ENCODE results near the gene SHOX. TPM values are rescaled to one million over a fixed set of nuclear protein-coding genes. Genes with fewer than 3 reads are reported as not detected.

Gene SHOX
- total RNA-seq, 5 donors from 2014 or later (not counting 1 experiment from before 2014, with no cell fraction given), result not detected

- no peak for DNase-seq
- no peak for ATAC-seq (replicated peaks in 1 of 4)
- Histone ChIP-seq H3K4me3 (ENCODE audit: control insufficient read depth in 1 of 2, extremely low read depth in 1 of 2, low read length in 1 of 2) (no peak overlapping the region), H3K27ac (ENCODE audit: low read length) (no peak overlapping the region), H3K9me3 (no peaks in the 10 kb centered on the region), H3K36me3 (ENCODE audit: control insufficient read depth in 2 of 2, extremely low read depth in 1 of 2, insufficient read depth in 1 of 2, low read length in 1 of 2) (no peaks in the 10 kb centered on the region), H3K27me3 (replicated peaks in 1 of 2; ENCODE audit: control insufficient read depth in 2 of 2, extremely low read depth in 1 of 2, insufficient read depth in 2 of 2, low read length in 1 of 2) (no peaks in the 10 kb centered on the region), H3K4me1 (ENCODE audit: control insufficient read depth in 1 of 2, extremely low read depth in 1 of 2, insufficient read depth in 2 of 2, low read length in 2 of 2) (no peaks in the 10 kb centered on the region)
- Mint-ChIP-seq H3K9me3 (peaks cover 0 to 7% (median 0%) of the 10 kb centered on the region in 3 donors), H3K27me3 (peaks cover 0 to 5% of the 10 kb centered on the region in 2 donors), H3K36me3 (no peaks in the 10 kb centered on the region), H3K4me3 (no peak overlapping the region), H3K27ac (no peak overlapping the region), H3K4me1 (no peaks in the 10 kb centered on the region)
- 87% methylated on average over 20 of the region's 20 CpGs for WGBS (ENCODE audit: insufficient coverage)
- ChIA-PET CTCF (no interaction called here), POLR2A (no interaction called here)
Observed at GRCh38 chrX:662126-662525, 31.5 kb downstream of the SHOX start.

GRCh38 chrX:663841-664240 lies 33.2 kb downstream of the SHOX start:
- Mint-ChIP-seq H3K27ac (no peak overlapping the region), H3K27me3 (peaks cover 0 to 5% of the 10 kb centered on the region in 2 donors)
- H3K27ac ChIP-seq (ENCODE audit: low read length), result no peak overlapping the region

DNA sequence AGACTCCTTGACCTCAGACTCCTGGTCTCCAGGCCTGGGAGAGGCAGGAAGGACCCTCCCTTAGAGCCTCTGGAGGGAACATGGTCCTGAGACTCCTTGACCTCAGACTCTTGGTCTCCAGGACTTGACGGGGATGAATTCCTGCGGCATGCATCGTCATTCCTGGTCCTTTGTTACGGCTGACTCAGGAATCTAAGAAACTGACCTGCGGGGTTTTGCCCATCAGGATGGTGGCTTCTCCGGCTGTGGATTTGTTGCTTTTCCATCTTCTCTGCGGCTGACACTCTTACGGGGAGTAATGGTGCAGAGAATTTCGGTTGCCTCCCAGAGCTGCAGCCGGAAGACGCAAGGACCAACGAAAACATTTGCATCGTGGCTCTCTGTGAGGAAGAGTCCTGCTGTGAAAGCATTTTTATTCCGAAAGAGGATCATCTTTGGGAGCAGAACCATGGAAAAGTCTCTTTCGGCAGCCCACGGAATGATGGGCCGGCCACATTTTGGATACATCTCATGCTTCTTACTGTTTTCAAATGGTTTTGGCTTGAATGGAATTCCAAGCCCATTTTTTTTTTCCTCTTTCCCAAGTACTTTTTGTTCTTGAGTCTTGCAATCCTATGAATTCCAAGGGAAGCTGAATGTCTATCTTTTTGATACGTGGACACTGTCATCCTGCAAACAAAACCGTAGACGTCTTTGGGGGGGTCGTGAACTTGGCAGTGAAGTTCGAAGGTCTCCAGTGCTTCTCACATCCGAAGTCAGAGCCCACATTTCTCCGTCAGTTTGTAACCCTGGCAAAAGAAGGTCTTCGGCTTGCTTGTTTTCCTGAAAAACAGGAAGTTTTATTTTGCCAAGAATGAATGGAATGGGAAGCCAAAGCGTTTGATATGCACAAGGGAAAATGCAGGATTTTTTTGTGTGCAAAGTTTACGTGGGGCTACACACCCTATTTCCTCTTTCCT lies 36.5 kb downstream of the SHOX start:
- POLR2A ChIA-PET, result no interaction called here
- 72% methylated on average over 20 of the region's 27 CpGs for WGBS (ENCODE audit: insufficient coverage)

More at GRCh38 chrX:663841-664240, 33.2 kb downstream of the SHOX start:
- Histone ChIP-seq H3K4me1 (ENCODE audit: control insufficient read depth in 1 of 2, extremely low read depth in 1 of 2, insufficient read depth in 2 of 2, low read length in 2 of 2) (no peaks in the 10 kb centered on the region), H3K9me3 (no peaks in the 10 kb centered on the region), H3K27me3 (replicated peaks in 1 of 2; ENCODE audit: control insufficient read depth in 2 of 2, extremely low read depth in 1 of 2, insufficient read depth in 2 of 2, low read length in 1 of 2) (no peaks in the 10 kb centered on the region), H3K36me3 (ENCODE audit: control insufficient read depth in 2 of 2, extremely low read depth in 1 of 2, insufficient read depth in 1 of 2, low read length in 1 of 2) (no peaks in the 10 kb centered on the region), H3K4me3 (ENCODE audit: control insufficient read depth in 1 of 2, extremely low read depth in 1 of 2, low read length in 1 of 2) (no peak overlapping the region)
- Mint-ChIP-seq H3K4me1 (no peaks in the 10 kb centered on the region), H3K9me3 (peaks cover 0 to 7% (median 0%) of the 10 kb centered on the region in 3 donors), H3K36me3 (no peaks in the 10 kb centered on the region), H3K4me3 (no peak overlapping the region)
- no peak for ATAC-seq (replicated peaks in 1 of 4)
- POLR2A ChIA-PET, result no interaction called here
- 94% methylated on average over 11 of the region's 18 CpGs for WGBS (ENCODE audit: insufficient coverage)
- CTCF ChIA-PET, result no interaction called here
- DNase-seq, result no peak

DNA sequence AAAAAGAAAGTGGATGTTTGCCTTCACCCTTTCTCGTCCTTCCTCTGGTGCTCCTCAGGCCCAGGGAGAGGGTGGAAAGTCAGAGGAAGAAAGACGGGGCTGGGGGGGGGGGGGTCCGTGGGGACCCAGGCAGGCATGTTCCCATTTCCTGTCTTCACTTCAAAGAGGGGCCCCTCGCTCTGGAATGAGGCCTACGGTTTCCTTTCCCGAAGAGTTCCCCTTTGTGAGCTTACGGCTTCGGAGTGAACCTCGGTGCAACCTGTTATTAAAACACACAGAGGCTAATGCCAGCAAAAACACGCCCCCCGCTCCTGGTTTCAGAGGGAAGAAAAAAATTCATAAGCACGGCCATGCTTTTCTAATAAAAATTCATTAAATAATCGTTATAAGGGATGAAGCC lies 40.1 kb downstream of the SHOX start:
- H3K36me3 Mint-ChIP-seq, result no peaks in the 10 kb centered on the region
- ATAC-seq (replicated peaks in 1 of 4), result no peak

More for the DNA sequence above, 36.5 kb downstream of the SHOX start:
- Histone ChIP-seq H3K27me3 (replicated peaks in 1 of 2; ENCODE audit: control insufficient read depth in 2 of 2, extremely low read depth in 1 of 2, insufficient read depth in 2 of 2, low read length in 1 of 2) (peaks cover 0 to 4% of the 10 kb centered on the region in 2 experiments), H3K4me1 (ENCODE audit: control insufficient read depth in 1 of 2, extremely low read depth in 1 of 2, insufficient read depth in 2 of 2, low read length in 2 of 2) (no peaks in the 10 kb centered on the region), H3K9me3 (no peaks in the 10 kb centered on the region), H3K4me3 (ENCODE audit: control insufficient read depth in 1 of 2, extremely low read depth in 1 of 2, low read length in 1 of 2) (no peak overlapping the region), H3K36me3 (ENCODE audit: control insufficient read depth in 2 of 2, extremely low read depth in 1 of 2, insufficient read depth in 1 of 2, low read length in 1 of 2) (no peaks in the 10 kb centered on the region), H3K27ac (ENCODE audit: low read length) (no peak overlapping the region)
- CTCF ChIA-PET, result no interaction called here
- Mint-ChIP-seq H3K9me3 (peaks cover 0 to 7% (median 0%) of the 10 kb centered on the region in 3 donors), H3K27ac (no peak overlapping the region), H3K36me3 (no peaks in the 10 kb centered on the region), H3K4me3 (no peak overlapping the region), H3K27me3 (peaks cover 6 to 10% of the 10 kb centered on the region in 2 donors), H3K4me1 (no peaks in the 10 kb centered on the region)
- DNase-seq (no peak), ATAC-seq (replicated peaks in 1 of 4) (no peak)

GRCh38 chrX:672931-673330 lies 42.3 kb downstream of the SHOX start:
- Mint-ChIP-seq H3K4me1 (no peaks in the 10 kb centered on the region), H3K4me3 (no peak overlapping the region), H3K36me3 (no peaks in the 10 kb centered on the region), H3K27ac (no peak overlapping the region), H3K27me3 (peaks cover 11 to 25% of the 10 kb centered on the region in 2 donors), H3K9me3 (peaks cover 0 to 5% (median 0%) of the 10 kb centered on the region in 3 donors)
- CTCF ChIA-PET, result no interaction called here
- Histone ChIP-seq H3K36me3 (ENCODE audit: control insufficient read depth in 2 of 2, extremely low read depth in 1 of 2, insufficient read depth in 1 of 2, low read length in 1 of 2) (no peaks in the 10 kb centered on the region), H3K27ac (ENCODE audit: low read length) (no peak overlapping the region), H3K4me1 (ENCODE audit: control insufficient read depth in 1 of 2, extremely low read depth in 1 of 2, insufficient read depth in 2 of 2, low read length in 2 of 2) (no peaks in the 10 kb centered on the region), H3K27me3 (replicated peaks in 1 of 2; ENCODE audit: control insufficient read depth in 2 of 2, extremely low read depth in 1 of 2, insufficient read depth in 2 of 2, low read length in 1 of 2) (peaks cover 0 to 5% of the 10 kb centered on the region in 2 experiments), H3K9me3 (no peaks in the 10 kb centered on the region), H3K4me3 (ENCODE audit: control insufficient read depth in 1 of 2, extremely low read depth in 1 of 2, low read length in 1 of 2) (no peak overlapping the region)
- ATAC-seq (replicated peaks in 1 of 4) (no peak), DNase-seq (no peak)
- 94% methylated on average over 4 of the region's 7 CpGs for WGBS (ENCODE audit: insufficient coverage)
- POLR2A ChIA-PET, result no interaction called here

More for the DNA sequence above, 40.1 kb downstream of the SHOX start:
- CTCF ChIA-PET, result no interaction called here
- 20% methylated on average over 1 of the region's 13 CpGs for WGBS (ENCODE audit: insufficient coverage)
- Mint-ChIP-seq H3K27me3 (peaks cover 11 to 25% of the 10 kb centered on the region in 2 donors), H3K9me3 (peaks cover 0 to 9% (median 0%) of the 10 kb centered on the region in 3 donors), H3K27ac (no peak overlapping the region), H3K4me3 (no peak overlapping the region), H3K4me1 (no peaks in the 10 kb centered on the region)
- Histone ChIP-seq H3K4me1 (ENCODE audit: control insufficient read depth in 1 of 2, extremely low read depth in 1 of 2, insufficient read depth in 2 of 2, low read length in 2 of 2) (no peaks in the 10 kb centered on the region), H3K27me3 (replicated peaks in 1 of 2; ENCODE audit: control insufficient read depth in 2 of 2, extremely low read depth in 1 of 2, insufficient read depth in 2 of 2, low read length in 1 of 2) (peaks cover 0 to 5% of the 10 kb centered on the region in 2 experiments), H3K4me3 (ENCODE audit: control insufficient read depth in 1 of 2, extremely low read depth in 1 of 2, low read length in 1 of 2) (no peak overlapping the region), H3K9me3 (no peaks in the 10 kb centered on the region), H3K36me3 (ENCODE audit: control insufficient read depth in 2 of 2, extremely low read depth in 1 of 2, insufficient read depth in 1 of 2, low read length in 1 of 2) (no peaks in the 10 kb centered on the region), H3K27ac (ENCODE audit: low read length) (no peak overlapping the region)
- POLR2A ChIA-PET, result no interaction called here
- DNase-seq, result no peak

GRCh38 chrX:675279-675954 lies 44.8 kb downstream of the SHOX start:
- CTCF ChIA-PET, result no interaction called here
- no peak for ATAC-seq (replicated peaks in 1 of 4)
- H3K36me3 Mint-ChIP-seq, result no peaks in the 10 kb centered on the region
- POLR2A ChIA-PET, result no interaction called here
- Histone ChIP-seq H3K27ac (ENCODE audit: low read length) (no peak overlapping the region), H3K4me3 (ENCODE audit: control insufficient read depth in 1 of 2, extremely low read depth in 1 of 2, low read length in 1 of 2) (no peak overlapping the region), H3K27me3 (replicated peaks in 1 of 2; ENCODE audit: control insufficient read depth in 2 of 2, extremely low read depth in 1 of 2, insufficient read depth in 2 of 2, low read length in 1 of 2) (peaks cover 0 to 5% of the 10 kb centered on the region in 2 experiments), H3K4me1 (ENCODE audit: control insufficient read depth in 1 of 2, extremely low read depth in 1 of 2, insufficient read depth in 2 of 2, low read length in 2 of 2) (no peaks in the 10 kb centered on the region), H3K36me3 (ENCODE audit: control insufficient read depth in 2 of 2, extremely low read depth in 1 of 2, insufficient read depth in 1 of 2, low read length in 1 of 2) (no peaks in the 10 kb centered on the region), H3K9me3 (no peaks in the 10 kb centered on the region)
- H3K4me1 Mint-ChIP-seq, result no peaks in the 10 kb centered on the region
- H3K27me3 Mint-ChIP-seq, result peaks cover 8 to 27% of the 10 kb centered on the region in 2 donors
- 41% methylated on average over 5 of the region's 7 CpGs for WGBS (ENCODE audit: insufficient coverage)
- peaks cover 0 to 12% (median 6%) of the 10 kb centered on the region in 3 donors for H3K9me3 Mint-ChIP-seq
- H3K27ac Mint-ChIP-seq, result no peak overlapping the region
- H3K4me3 Mint-ChIP-seq, result no peak overlapping the region
- DNase-seq, result no peak

All from T-cell (primary cell).